Measurements from ENCODE around the gene TK2. TPM values are rescaled to one million over a fixed set of nuclear protein-coding genes. Genes with fewer than 3 reads are reported as not detected.

Gene TK2
- total RNA-seq, 1 donor from 2014 or later = 33.2 TPM

DNA sequence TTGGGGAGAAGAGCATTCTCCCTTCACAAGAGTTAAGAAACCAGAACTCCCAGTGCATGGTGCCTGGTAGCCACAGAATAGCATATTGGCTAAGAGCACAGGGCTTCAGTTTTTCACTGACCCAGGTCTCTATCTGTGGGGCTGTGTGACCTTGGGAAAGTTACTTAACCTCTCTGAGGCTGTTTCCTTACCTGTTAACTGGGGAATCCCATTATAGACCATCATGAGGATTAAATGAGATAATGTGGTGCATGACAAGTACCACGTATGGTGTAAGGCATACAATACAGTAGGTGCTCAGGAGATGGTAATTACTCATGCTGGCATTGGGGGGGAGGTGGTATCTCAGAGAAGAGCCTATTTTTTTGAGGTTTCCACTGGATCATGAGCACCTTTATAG is 89.2 kb downstream of the TK2 start:
- H3K27me3 Mint-ChIP-seq (ENCODE audit: unreplicated experiment) = peaks cover 72% of the 10 kb centered on the region
- TF ChIP-seq, protein P1, sequence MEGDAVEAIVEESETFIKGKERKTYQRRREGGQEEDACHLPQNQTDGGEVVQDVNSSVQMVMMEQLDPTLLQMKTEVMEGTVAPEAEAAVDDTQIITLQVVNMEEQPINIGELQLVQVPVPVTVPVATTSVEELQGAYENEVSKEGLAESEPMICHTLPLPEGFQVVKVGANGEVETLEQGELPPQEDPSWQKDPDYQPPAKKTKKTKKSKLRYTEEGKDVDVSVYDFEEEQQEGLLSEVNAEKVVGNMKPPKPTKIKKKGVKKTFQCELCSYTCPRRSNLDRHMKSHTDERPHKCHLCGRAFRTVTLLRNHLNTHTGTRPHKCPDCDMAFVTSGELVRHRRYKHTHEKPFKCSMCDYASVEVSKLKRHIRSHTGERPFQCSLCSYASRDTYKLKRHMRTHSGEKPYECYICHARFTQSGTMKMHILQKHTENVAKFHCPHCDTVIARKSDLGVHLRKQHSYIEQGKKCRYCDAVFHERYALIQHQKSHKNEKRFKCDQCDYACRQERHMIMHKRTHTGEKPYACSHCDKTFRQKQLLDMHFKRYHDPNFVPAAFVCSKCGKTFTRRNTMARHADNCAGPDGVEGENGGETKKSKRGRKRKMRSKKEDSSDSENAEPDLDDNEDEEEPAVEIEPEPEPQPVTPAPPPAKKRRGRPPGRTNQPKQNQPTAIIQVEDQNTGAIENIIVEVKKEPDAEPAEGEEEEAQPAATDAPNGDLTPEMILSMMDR (IDR thresholded peaks at IDR 0.05) = no peak
- no peak overlapping the region for H3K27ac Mint-ChIP-seq (ENCODE audit: unreplicated experiment)
- no peaks in the 10 kb centered on the region for H3K36me3 Mint-ChIP-seq (ENCODE audit: unreplicated experiment)
- DNase-seq (ENCODE audit: extremely low spot score, unreplicated experiment) = no peak
- no peaks in the 10 kb centered on the region for H3K4me1 Mint-ChIP-seq (ENCODE audit: unreplicated experiment)
- no peak overlapping the region for H3K4me3 Mint-ChIP-seq (ENCODE audit: unreplicated experiment)
- H3K9me3 Mint-ChIP-seq (ENCODE audit: unreplicated experiment) = no peaks in the 10 kb centered on the region

DNA sequence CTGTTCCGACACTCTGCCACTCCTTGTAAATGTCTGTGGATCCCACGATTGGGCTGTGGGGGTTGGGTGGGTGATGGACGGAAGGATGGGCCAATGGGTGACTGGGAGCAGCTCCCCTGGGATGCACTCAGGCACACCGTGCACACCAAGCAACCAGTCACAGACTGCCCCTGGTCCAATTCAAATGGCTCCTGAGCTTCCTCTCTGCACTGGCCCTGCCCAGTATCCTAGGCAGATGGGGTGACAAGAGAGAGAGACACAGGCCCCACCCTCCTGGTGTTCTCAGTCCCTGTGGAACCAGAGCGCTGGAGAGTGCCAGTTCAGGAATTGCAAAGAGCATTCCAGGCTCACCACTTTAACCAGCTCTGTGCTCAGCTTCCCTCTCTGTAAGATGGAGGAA is 90.0 kb downstream of the TK2 start:
- no peaks in the 10 kb centered on the region for H3K9me3 Mint-ChIP-seq (ENCODE audit: unreplicated experiment)
- no peak overlapping the region for H3K4me3 Mint-ChIP-seq (ENCODE audit: unreplicated experiment)
- H3K27me3 Mint-ChIP-seq (ENCODE audit: unreplicated experiment) = peaks cover 64% of the 10 kb centered on the region
- no peak overlapping the region for H3K27ac Mint-ChIP-seq (ENCODE audit: unreplicated experiment)
- no peaks in the 10 kb centered on the region for H3K4me1 Mint-ChIP-seq (ENCODE audit: unreplicated experiment)
- TF ChIP-seq, protein P1 (IDR thresholded peaks at IDR 0.05) = no peak
- DNase-seq (ENCODE audit: extremely low spot score, unreplicated experiment) = no peak
- no peaks in the 10 kb centered on the region for H3K36me3 Mint-ChIP-seq (ENCODE audit: unreplicated experiment)

DNA sequence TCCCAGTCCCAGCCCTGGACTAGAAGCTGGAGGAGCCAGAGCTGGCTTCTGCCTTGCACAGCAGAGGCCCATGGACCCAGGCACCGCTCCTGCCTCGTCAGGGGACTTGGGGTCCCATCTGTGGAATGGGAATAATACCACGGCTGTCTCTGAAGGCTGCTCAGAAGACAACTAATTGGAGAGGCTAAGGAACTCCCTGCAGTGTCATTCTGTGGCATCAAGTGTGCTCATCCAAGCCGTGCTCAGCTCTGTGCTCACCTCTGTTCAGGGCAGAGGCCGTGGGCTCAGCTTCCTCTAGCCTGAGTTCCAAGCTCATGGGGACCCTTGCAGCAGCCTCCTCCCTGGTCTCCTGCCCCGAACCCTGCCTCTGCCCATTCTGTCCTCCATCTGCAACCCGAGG is 91.1 kb downstream of the TK2 start:
- Mint-ChIP-seq H3K27me3 (ENCODE audit: unreplicated experiment) (peaks cover 57% of the 10 kb centered on the region), H3K27ac (ENCODE audit: unreplicated experiment) (no peak overlapping the region), H3K4me1 (ENCODE audit: unreplicated experiment) (no peaks in the 10 kb centered on the region), H3K36me3 (ENCODE audit: unreplicated experiment) (no peaks in the 10 kb centered on the region), H3K9me3 (ENCODE audit: unreplicated experiment) (no peaks in the 10 kb centered on the region), H3K4me3 (ENCODE audit: unreplicated experiment) (no peak overlapping the region)
- DNase-seq (ENCODE audit: extremely low spot score, unreplicated experiment) = no peak
- TF ChIP-seq, protein P1 (IDR thresholded peaks at IDR 0.05) = no peak

DNA sequence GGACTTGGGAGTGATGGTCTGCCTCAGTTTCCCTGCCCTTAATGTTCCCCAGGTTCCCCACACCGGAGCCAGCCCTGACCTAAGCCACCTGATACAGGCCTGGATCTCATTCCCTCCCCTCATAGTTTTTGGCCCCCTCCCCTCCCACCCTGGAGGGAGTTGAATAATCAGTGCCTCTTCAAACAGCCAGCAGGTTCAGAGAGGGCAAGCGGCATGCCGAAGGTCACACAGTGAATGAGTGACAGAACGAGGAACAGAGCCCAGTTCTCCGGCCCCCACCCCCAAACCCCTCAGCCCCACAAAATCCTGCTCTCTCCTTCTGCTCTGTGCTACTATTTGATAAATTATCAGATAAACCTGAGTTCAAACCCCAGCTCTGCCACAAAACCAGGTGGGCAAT is 91.6 kb downstream of the TK2 start:
- H3K4me1 Mint-ChIP-seq (ENCODE audit: unreplicated experiment) = no peaks in the 10 kb centered on the region
- DNase-seq (ENCODE audit: extremely low spot score, unreplicated experiment) = no peak
- no peaks in the 10 kb centered on the region for H3K36me3 Mint-ChIP-seq (ENCODE audit: unreplicated experiment)
- H3K4me3 Mint-ChIP-seq (ENCODE audit: unreplicated experiment) = no peak overlapping the region
- TF ChIP-seq, protein P1 (IDR thresholded peaks at IDR 0.05) = no peak
- H3K9me3 Mint-ChIP-seq (ENCODE audit: unreplicated experiment) = no peaks in the 10 kb centered on the region
- peaks cover 51% of the 10 kb centered on the region for H3K27me3 Mint-ChIP-seq (ENCODE audit: unreplicated experiment)
- H3K27ac Mint-ChIP-seq (ENCODE audit: unreplicated experiment) = no peak overlapping the region

Other genes with a start within 250 kb of the TK2 start
- 0.31 TPM in 1 of 2 replicates, not detected in the other for gene CDH5, start 183.4 kb downstream of the TK2 start, total RNA-seq
- 0.39 and 0.97 TPM in 2 replicates for gene BEAN1, start 122.8 kb downstream of the TK2 start, total RNA-seq
- gene CKLF, start 2.5 kb upstream of the TK2 start, total RNA-seq = 41.5 and 42.5 TPM in 2 replicates
- gene CMTM1, start 16.3 kb upstream of the TK2 start, total RNA-seq = 7.8 and 8.0 TPM in 2 replicates
- gene CMTM2, start 29.3 kb upstream of the TK2 start, total RNA-seq = not detected in 2 replicates
- 96.3 and 104 TPM in 2 replicates for gene CMTM3, start 54.6 kb upstream of the TK2 start, total RNA-seq
- gene CMTM4, start 146.6 kb upstream of the TK2 start, total RNA-seq = 22.8 and 24.4 TPM in 2 replicates
- gene DYNC1LI2, start 201.5 kb upstream of the TK2 start, total RNA-seq = 139 and 151 TPM in 2 replicates

Data from osteocyte (in vitro differentiated cells).